ENCODE data around the gene GRID1. TPM values are rescaled to one million over a fixed set of nuclear protein-coding genes. Genes with fewer than 3 reads are reported as not detected.

The GRID1 gene
- total RNA-seq, 1 donor from 2014 or later = not detected

DNA sequence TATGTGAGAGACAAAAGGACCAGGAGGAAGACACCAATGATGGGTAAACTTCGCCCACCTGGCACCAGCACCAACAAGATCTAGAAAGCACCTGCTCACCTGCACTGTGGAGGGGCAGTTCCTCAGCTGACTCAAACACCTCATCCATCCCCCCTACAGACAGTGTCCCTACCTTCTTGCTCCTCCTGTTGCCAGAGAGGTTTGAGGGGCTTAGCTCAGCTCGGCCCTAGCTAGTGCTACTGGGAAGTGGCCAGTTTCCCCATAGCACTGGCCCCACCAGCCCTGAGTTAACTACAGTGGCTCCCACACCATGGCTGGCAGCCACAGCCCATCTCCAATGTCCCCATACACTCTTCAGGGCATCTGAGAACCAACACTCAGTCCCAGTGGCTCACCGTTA is 70.8 kb downstream of the GRID1 start:
- no peak for ATAC-seq (ENCODE audit: low read depth)
- Mint-ChIP-seq H3K9me3 (no peaks in the 10 kb centered on the region), H3K4me1 (no peaks in the 10 kb centered on the region), H3K36me3 (ENCODE audit: low read depth) (no peaks in the 10 kb centered on the region), H3K27ac (no peak overlapping the region), H3K27me3 (peaks cover 9% of the 10 kb centered on the region), H3K4me3 (no peak overlapping the region)
- no peak for DNase-seq
- ChIA-PET CTCF (no interaction called here), POLR2A (no interaction called here)
- TF ChIP-seq, protein P1, sequence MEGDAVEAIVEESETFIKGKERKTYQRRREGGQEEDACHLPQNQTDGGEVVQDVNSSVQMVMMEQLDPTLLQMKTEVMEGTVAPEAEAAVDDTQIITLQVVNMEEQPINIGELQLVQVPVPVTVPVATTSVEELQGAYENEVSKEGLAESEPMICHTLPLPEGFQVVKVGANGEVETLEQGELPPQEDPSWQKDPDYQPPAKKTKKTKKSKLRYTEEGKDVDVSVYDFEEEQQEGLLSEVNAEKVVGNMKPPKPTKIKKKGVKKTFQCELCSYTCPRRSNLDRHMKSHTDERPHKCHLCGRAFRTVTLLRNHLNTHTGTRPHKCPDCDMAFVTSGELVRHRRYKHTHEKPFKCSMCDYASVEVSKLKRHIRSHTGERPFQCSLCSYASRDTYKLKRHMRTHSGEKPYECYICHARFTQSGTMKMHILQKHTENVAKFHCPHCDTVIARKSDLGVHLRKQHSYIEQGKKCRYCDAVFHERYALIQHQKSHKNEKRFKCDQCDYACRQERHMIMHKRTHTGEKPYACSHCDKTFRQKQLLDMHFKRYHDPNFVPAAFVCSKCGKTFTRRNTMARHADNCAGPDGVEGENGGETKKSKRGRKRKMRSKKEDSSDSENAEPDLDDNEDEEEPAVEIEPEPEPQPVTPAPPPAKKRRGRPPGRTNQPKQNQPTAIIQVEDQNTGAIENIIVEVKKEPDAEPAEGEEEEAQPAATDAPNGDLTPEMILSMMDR (IDR thresholded peaks at IDR 0.05) = no peak
- intact Hi-C loops (cut with micrococcal nuclease) = no loop called here

- Mint-ChIP-seq H3K9me3 (no peaks in the 10 kb centered on the region), H3K27me3 (peaks cover 9% of the 10 kb centered on the region), H3K27ac (no peak overlapping the region), H3K4me1 (no peaks in the 10 kb centered on the region), H3K36me3 (ENCODE audit: low read depth) (no peaks in the 10 kb centered on the region), H3K4me3 (no peak overlapping the region)
- POLR2A ChIA-PET = no interaction called here
- no peak for ATAC-seq (ENCODE audit: low read depth)
- DNase-seq = no peak
- CTCF ChIA-PET = no interaction called here
- intact Hi-C loops (cut with micrococcal nuclease) = no loop called here
- TF ChIP-seq, protein P1 (IDR thresholded peaks at IDR 0.05) = no peak
Observed at GRCh38 chr10:86295351-86295750, 71.2 kb downstream of the GRID1 start.

DNA sequence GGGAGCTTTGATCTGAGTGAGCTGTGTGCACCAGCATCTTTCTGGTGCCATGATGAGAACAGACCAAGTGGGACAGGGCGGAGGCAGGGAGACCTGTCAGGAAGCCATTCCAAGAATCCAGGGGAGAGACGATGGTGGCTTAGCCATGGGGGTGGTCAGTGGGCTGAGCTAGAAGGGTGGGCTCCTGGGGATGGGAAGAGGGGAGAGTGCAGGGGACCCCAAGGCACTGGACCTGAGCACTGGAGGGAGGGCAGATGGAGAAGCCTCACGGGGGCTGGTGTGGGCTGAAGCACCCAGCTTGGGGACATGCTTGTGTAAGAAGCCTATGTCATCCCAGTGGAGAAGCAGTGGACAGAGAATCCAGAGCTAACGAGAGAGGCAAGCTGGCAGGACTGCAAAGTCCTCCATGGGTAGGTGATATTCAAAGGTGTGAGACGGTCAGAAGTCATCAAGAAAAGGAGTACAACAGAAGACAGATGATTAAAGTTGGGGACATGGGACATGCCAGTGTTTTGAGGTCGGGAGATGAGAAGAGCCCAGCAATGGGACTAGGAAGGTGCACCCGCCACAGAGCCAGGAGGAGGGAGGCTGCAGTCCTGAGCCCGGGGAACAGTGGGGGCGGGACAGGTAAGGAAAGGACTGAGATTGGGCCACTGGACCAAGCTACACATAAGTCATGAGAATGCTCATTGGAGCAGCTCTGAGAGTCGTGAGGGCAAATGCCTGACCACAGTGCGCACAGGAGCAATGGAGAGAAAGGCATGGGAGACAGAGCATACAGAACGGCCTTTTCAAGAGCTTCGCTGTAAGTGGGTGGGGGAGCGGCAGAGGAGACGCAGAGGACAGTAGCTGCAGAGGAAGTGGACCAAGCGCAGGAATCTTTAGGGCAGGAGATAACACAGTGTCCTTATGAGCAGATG is 72.0 kb downstream of the GRID1 start:
- CTCF ChIA-PET = no interaction called here
- POLR2A ChIA-PET = no interaction called here
- TF ChIP-seq, protein P1 (IDR thresholded peaks at IDR 0.05) = no peak
- Mint-ChIP-seq H3K4me3 (no peak overlapping the region), H3K27ac (no peak overlapping the region), H3K36me3 (ENCODE audit: low read depth) (no peaks in the 10 kb centered on the region), H3K9me3 (no peaks in the 10 kb centered on the region), H3K27me3 (peaks cover 9% of the 10 kb centered on the region), H3K4me1 (no peaks in the 10 kb centered on the region)
- intact Hi-C loops (cut with micrococcal nuclease) = no loop called here
- DNase-seq = no peak
- no peak for ATAC-seq (ENCODE audit: low read depth)

GRCh38 chr10:86293396-86293791 is 73.2 kb downstream of the GRID1 start:
- peaks cover 9% of the 10 kb centered on the region for H3K27me3 Mint-ChIP-seq
- TF ChIP-seq, protein P1 (IDR thresholded peaks at IDR 0.05) = no peak
- DNase-seq (no peak), ATAC-seq (ENCODE audit: low read depth) (no peak)
- no peaks in the 10 kb centered on the region for H3K9me3 Mint-ChIP-seq
- H3K4me1 Mint-ChIP-seq = peaks cover 2% of the 10 kb centered on the region
- H3K36me3 Mint-ChIP-seq (ENCODE audit: low read depth) = no peaks in the 10 kb centered on the region
- intact Hi-C loops (cut with micrococcal nuclease) = no loop called here
- CTCF ChIA-PET = no interaction called here
- H3K27ac Mint-ChIP-seq = no peak overlapping the region
- H3K4me3 Mint-ChIP-seq = no peak overlapping the region
- POLR2A ChIA-PET = no interaction called here

DNA sequence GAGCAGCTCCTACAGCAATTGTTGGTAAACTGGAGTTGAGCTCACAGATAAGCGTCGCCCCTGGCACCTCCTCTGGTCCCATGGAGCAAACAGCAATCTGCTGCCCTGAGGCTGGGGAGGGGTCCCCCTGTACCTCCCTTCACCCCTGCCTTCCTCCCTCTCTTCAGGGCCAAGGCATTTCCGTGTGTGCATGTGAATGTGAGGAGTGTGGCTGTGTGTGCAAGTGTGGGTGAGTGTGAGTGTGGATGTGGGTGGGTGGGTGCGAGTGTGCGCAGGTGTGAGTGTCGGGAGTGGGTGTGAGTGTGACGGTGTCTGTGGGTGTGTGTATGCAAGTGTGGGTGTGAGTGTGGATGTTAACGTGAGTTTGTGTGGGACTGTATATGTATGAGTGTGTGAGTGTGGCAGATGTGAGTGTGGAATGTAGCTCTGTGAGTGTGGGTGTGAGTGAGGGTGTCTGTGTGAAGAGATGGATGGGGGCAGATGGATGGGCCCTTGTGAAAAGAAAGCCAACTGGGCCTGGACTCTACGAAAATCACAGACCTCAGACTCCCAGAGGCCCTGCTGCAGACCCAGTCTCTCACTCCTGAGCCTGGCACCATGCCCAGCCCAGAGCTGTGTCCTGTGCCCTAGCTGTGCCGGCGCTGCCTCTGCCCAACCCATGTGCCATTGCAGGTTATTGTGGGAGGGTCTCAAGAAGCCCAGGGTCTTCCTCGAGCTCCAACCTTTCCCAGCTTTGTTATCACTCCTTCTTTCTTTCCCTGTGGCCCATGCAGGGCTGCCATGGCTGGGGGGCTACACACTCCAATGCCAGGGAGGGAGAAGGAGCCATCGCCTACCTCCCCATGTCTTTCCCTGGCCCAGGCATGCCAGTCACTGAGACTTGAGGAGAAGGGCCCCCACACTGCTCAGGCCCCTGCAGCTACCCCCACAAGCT is 73.9 kb downstream of the GRID1 start:
- intact Hi-C loops (cut with micrococcal nuclease) = no loop called here
- ATAC-seq (ENCODE audit: low read depth) (no peak), DNase-seq (no peak)
- no peak overlapping the region for H3K27ac Mint-ChIP-seq
- no peaks in the 10 kb centered on the region for H3K36me3 Mint-ChIP-seq (ENCODE audit: low read depth)
- H3K9me3 Mint-ChIP-seq = no peaks in the 10 kb centered on the region
- H3K27me3 Mint-ChIP-seq = peaks cover 9% of the 10 kb centered on the region
- H3K4me1 Mint-ChIP-seq = peaks cover 3% of the 10 kb centered on the region
- TF ChIP-seq, protein P1 (IDR thresholded peaks at IDR 0.05) = no peak
- ChIA-PET CTCF (no interaction called here), POLR2A (no interaction called here)
- H3K4me3 Mint-ChIP-seq = no peak overlapping the region

Data from activated B cell treated with CpG ODN at 0.5 μM for 24 hours (primary cell).